ENCODE results near the gene ASL. TPM values are rescaled to one million over a fixed set of nuclear protein-coding genes. Genes with fewer than 3 reads are reported as not detected.
"Not testable (repeated sequence)": the region's sequence is repeated elsewhere in the genome, so short reads cannot be mapped to it uniquely, and the experiment has no call there.

Gene ASL
- 13.9 and 45.8 TPM in 2 replicates for total RNA-seq (ENCODE audit: low replicate concordance)

DNA sequence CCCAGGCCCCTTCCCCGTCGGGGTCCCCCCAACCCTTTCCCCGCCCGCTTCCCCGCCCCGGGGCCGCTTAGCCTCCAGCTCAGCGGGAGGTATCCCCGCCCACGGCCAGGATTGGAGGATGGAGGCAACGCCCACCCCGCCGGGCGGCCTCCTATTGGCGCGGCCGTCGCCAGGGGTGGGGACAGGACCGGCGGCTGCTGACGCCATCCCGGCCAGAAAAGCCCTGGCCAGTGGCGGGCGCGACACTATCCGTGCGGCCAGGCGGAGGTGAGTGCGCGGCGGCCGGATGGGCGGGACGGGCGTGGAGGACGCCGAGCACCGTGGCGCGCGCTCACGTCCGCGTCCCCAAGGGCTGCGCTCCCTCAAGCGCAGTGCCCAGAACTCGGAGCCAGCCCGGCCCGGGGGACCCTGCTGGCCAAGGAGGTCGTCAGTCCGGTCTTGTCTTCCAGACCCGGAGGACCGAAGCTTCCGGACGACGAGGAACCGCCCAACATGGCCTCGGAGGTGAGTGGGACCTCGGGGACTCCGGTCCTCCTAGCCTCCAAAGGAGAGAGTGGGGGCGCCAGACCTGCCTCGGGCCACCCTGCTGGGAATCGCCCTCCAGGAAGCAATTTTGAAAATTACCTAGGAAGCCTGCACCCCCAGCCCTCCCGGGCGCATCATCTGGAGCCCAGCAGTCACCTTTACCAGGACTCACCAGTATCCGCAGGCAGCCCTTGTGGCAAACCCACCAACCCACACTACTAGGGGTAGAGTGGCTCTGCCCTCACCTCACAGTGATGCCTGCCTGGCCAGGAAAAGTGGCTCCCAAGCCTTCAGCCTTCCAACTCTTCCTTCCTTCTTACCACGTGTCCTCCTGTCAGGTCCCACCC lies at the start of gene ASL:
TSS of gene ASL (plus strand) at position 230 of the 872 bp plus-strand sequence. CDS start at position 493, 263 bp downstream.
- DNase-seq (ENCODE audit: low read depth): peak; percentile 81
- peak within 1 kb of the TSS; percentile 88 for H3K4me3 ChIP-seq (ENCODE audit: low read depth, low read length)
- TF ChIP-seq CTCF (IDR thresholded peaks at IDR 0.05; ENCODE audit: insufficient read depth, low read length): no peak

- DNase-seq (ENCODE audit: low read depth); H3K4me3 ChIP-seq (ENCODE audit: low read depth, low read length): not testable (repeated sequence)
Measured at GRCh38 chr7:66028342-66028741, 47.3 kb upstream of the ASL start.

GRCh38 chr7:66033471-66034385 lies 41.9 kb upstream of the ASL start:
- no peak overlapping the region for H3K4me3 ChIP-seq (ENCODE audit: low read depth, low read length)
- TF ChIP-seq CTCF (IDR thresholded peaks at IDR 0.05; ENCODE audit: insufficient read depth, low read length): no peak
- DNase-seq (ENCODE audit: low read depth): no peak

DNA sequence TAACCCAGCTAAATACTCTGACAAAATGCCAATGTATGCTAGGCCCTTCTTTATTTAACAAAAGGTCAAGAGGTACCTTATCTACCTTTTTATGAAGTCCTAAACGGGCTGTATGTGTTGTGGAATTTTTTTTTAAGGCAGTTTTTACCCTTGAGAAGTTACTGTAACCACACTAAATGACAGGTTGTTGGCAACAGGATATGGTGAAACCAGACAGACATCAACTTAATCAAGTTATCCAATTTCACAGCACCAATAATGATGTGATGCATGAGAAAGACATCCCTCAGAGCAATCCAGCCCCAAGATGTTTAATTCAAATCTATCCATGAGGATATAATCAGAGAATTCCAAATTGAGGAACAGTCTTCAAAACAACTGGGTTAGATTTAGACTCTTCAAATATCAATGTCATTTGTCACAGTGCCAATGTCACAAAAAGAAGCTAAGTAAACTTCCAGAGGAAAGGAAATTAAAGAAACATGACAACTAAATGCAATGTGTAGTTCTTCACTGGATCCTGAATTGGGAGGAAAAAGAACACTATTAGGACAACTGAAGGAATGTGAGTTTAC lies 41.1 kb upstream of the ASL start:
- not testable (repeated sequence) for H3K4me3 ChIP-seq (ENCODE audit: low read depth, low read length); DNase-seq (ENCODE audit: low read depth)

- no peak for TF ChIP-seq CTCF (IDR thresholded peaks at IDR 0.05; ENCODE audit: insufficient read depth, low read length)
- no peak overlapping the region for H3K4me3 ChIP-seq (ENCODE audit: low read depth, low read length)
- no peak for DNase-seq (ENCODE audit: low read depth)
Measured at GRCh38 chr7:66036382-66036781, 39.2 kb upstream of the ASL start.

- no peak for DNase-seq (ENCODE audit: low read depth)
- no peak overlapping the region for H3K4me3 ChIP-seq (ENCODE audit: low read depth, low read length)
- TF ChIP-seq CTCF (IDR thresholded peaks at IDR 0.05; ENCODE audit: insufficient read depth, low read length): no peak
Measured at GRCh38 chr7:66036788-66037187, 38.8 kb upstream of the ASL start.

GRCh38 chr7:66039094-66039670 lies 36.4 kb upstream of the ASL start:
- no peak for TF ChIP-seq CTCF (IDR thresholded peaks at IDR 0.05; ENCODE audit: insufficient read depth, low read length)
- H3K4me3 ChIP-seq (ENCODE audit: low read depth, low read length): no peak overlapping the region
- no peak for DNase-seq (ENCODE audit: low read depth)
